Right lobe of liver (tissue), 6 donors: ENCODE results near the gene THOC3. TPM values are rescaled to one million over a fixed set of nuclear protein-coding genes. Genes with fewer than 3 reads are reported as not detected.
"Not testable (repeated sequence)": the region's sequence is repeated elsewhere in the genome, so short reads cannot be mapped to it uniquely, and the experiment has no call there.

ENCODE experiments used
- ATAC-seq, 4 donors: fragments of 200-7000 bp; cut with Tn5 transposase; one replicate each; pipeline ENCODE4 v1.9.1; 2020; ENCODE audit warnings: mild to moderate bottlenecking in 4 of 4, moderate library complexity in 4 of 4
- DNase-seq, 3 donors: peaks; one replicate each; pipeline ENCODE4 v3.0.0-alpha.2; 2020
- H3K27ac ChIP-seq, 3 donors: fragments of 200-600 bp; one replicate each; pipeline ENCODE4 v1.8.0; 2022
- H3K27me3 ChIP-seq, 2 donors: fragments of 200-600 bp; one replicate each; pipeline ENCODE4 v1.8.0; 2022
- H3K36me3 ChIP-seq, 4 donors: fragments of 200-600 bp; sonication (generic) in 1 of 4; one replicate each; pipeline versions ENCODE4 v1.5.1 to v1.8.0; 2017 to 2022; ENCODE audit warnings: control low read depth in 1 of 4
- H3K4me1 ChIP-seq, 4 donors: fragments of 200-600 bp; sonication (generic) in 1 of 4; one replicate each; pipeline versions ENCODE4 v1.5.1 to v1.8.0; 2017 to 2022; ENCODE audit warnings: control low read depth in 1 of 4
- H3K4me3 ChIP-seq, 3 donors: fragments of 200-600 bp; one replicate each; pipeline ENCODE4 v1.8.0; 2022
- H3K9me3 ChIP-seq, 4 donors: fragments of 200-600 bp; sonication (generic) in 1 of 4; one replicate each; pipeline versions ENCODE4 v1.5.1 to v1.8.0; 2017 to 2022; ENCODE audit warnings: control low read depth in 1 of 4
- WGBS: methylation state at CpG from one replicate; pipeline ENCODE4 v1.1.6; 2018; ENCODE audit warnings: low coverage, low lambda C conversion rate; ENCODE audit not compliant: insufficient coverage; ENCODE audit errors: missing lambda C conversion rate; 5-methylcytosine and 5-hydroxymethylcytosine counted together
- intact Hi-C, 2 donors: fragments of 100-400 bp; cut with DNase I; formaldehyde crosslinking; loops; one replicate each; pipeline versions ENCODE4 v1.11.2 to v1.14.1; 2022
- total RNA-seq, 6 experiments: library from RNA; depleted of rRNA in 2 of 6; stranded (reverse); fragments of >200 nt in 2 of 6; fragmentation: NEBNext Ultra II Directional in 3 of 6; extraction: Animal tissue kit (Norgen Biotek cat#: 25700) in 3 of 6; gene quantifications; one replicate each; pipeline versions ENCODE4 v1.1.0 to v1.2.4, GENCODE V29; 2016 to 2023
- donor health status: DM: no; HTN: yes; CAD: no.
- donor health status: DM: no; HTN: no; CAD: no.
- donor health status: DM: no; HTN: no; CAD: no.
- donor health status: DM: no; HTN: yes; CAD: no.
- donor health status: DM: no; HTN: yes; CAD: no.

Gene THOC3
- total RNA-seq, 6 experiments from 2014 or later, result 12.0 to 26.6 (median 21.9) TPM

DNA sequence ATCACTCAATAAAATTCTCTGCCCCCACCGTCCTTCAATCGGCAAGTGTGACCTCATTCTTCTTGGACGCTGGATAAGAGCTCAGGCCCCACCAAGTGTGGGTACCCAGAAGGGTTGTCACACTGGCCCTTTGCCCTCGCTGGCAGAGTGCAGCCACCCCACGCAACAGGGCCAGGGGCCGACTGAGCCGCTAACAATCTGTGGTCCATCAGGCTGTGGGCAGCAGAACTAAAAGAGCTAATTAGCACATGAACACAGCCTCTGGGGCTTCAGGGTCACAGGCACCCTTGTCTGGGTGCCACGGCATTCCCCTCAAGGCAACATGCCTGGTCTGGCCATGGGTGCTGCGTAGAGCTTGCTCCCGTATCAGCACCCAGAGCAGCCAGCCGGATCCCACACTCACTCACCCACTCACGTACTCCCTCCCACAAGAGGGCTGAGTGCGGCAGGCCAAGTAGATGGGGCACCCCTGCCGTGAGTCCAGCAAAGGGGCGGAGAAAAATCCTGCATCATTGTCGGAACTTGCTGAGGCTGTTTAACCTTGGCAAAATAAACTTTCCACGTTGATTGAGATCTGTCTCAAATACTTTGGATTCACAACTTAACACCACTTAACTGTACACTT, 11.4 kb upstream of the THOC3 start:
- H3K36me3 ChIP-seq, H3K9me3 ChIP-seq, H3K27ac ChIP-seq, H3K4me3 ChIP-seq, H3K4me1 ChIP-seq, H3K27me3 ChIP-seq, DNase-seq, ATAC-seq, intact Hi-C loops: not testable (repeated sequence)
- WGBS, result no CpG with 5 or more reads among the region's 17 CpGs

DNA sequence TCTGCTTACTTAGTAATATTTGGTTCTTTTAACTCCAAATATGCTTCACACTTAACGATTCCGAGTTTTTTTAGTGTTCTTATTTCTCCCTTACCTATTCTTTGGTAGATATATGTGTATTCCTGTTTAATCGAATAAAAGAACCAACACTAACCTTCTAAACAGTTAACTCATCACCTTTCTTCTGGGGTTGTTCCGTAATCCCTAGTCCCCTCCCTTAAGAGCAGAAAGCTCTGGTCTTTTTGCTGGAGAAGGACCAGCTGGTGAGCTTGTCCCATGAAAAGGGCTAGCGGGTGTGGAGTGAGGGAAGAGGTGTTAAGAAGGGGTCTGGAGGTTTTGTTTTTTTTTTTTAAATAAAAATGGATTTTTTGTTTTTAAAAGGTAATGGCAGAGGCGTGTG, 266 bp upstream of the THOC3 start:
- peak; percentile 52 to 62 (median 57) for ATAC-seq
- H3K36me3 ChIP-seq, DNase-seq, H3K9me3 ChIP-seq, intact Hi-C loops, H3K4me1 ChIP-seq, H3K27me3 ChIP-seq, H3K27ac ChIP-seq: not testable (repeated sequence)
- peak overlapping the region; percentile 74 to 85 (median 74) for H3K4me3 ChIP-seq
- WGBS, result 11% methylated on average over 4 of the region's 6 CpGs

DNA sequence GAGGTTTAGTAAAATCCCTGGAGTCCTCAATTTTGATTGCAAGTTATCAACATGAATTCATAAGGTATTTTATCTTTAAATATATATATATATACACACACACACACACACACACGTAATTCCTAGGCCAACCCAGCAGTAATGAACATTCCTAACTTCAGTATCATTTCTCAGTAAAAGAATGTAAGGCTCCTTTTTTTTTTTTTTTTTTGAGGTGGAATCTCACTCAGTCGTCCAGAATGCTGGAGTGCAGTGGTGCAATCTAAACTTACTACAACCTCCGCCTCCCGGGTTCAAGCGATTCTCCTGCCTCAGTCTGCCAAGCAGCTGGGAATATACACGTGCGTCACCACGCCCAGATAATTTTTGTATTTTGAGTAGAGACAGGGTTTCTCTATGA, 5.8 kb downstream of the THOC3 start:
- not testable (repeated sequence) for H3K36me3 ChIP-seq, ATAC-seq

DNA sequence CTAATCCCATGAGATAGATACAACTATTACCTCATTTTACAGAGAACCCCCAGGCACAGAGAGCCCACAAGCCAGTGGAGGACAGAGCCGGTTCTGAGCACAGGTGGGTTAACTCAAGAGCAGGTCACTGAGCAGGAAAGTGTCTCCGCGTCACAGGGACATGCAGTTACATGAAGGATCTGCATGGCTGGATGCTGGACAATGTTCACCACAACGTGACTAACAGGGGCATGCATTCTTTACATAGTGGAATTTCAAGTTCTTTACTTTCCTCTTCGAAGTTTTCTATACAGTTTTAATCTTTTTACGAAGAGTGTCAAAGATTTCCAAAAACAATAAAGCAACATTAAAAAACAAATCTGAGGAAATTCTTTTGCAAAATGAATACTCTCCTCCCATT, 7.9 kb downstream of the THOC3 start:
- DNase-seq, H3K27ac ChIP-seq, H3K36me3 ChIP-seq, H3K4me1 ChIP-seq, intact Hi-C loops, H3K9me3 ChIP-seq, ATAC-seq, H3K27me3 ChIP-seq, H3K4me3 ChIP-seq: not testable (repeated sequence)
- WGBS, result 100% methylated on average over 3 of the region's 6 CpGs

More for the DNA sequence above, 5.8 kb downstream of the THOC3 start:
- H3K27ac ChIP-seq, intact Hi-C loops, H3K9me3 ChIP-seq, H3K27me3 ChIP-seq, DNase-seq, H3K4me1 ChIP-seq, H3K4me3 ChIP-seq: not testable (repeated sequence)
- 100% methylated on average over 1 of the region's 8 CpGs for WGBS

DNA sequence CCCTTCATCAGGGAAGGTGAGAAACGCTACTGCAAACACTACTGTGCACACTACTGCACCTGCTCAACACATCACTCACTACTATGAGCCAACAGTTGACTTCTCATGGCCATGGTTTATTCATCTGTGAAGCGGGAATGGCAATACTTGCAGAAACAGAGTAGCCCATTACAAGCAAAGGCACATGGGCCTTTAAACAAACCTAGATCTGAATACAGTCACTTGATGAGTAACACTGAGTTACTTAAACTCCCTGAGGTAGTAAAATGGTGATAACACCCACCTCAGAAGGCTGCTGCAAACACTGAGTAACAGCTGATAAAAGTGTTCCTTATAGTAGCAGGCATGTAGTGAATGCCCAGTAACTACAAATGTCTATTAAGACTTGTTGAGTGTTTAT, 9.6 kb downstream of the THOC3 start:
- H3K4me3 ChIP-seq, H3K9me3 ChIP-seq, ATAC-seq, DNase-seq, H3K4me1 ChIP-seq, H3K27ac ChIP-seq, H3K36me3 ChIP-seq, intact Hi-C loops, H3K27me3 ChIP-seq: not testable (repeated sequence)
- 100% methylated on average over 1 of the region's 2 CpGs for whole genome bisulfite sequencing

DNA sequence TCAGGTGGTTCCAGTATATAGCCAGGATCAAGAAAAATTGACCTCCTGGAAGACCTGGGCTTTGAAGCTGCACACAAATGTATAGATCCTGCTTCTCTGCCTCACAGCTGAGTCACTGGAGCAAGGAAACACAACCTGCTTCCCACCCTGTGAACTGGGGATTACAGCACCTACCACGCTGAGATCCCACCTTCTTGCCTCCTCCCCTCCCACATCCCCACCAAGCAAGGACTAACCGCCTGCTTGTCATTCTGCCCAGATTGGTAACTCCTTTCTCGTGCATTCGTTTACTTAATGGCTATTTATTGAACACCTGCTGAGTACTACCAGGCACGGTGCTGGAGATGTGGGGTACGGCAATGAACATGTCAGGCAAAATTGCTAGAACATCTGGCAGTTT, 14.0 kb downstream of the THOC3 start:
- H3K27ac ChIP-seq, H3K36me3 ChIP-seq, H3K4me1 ChIP-seq, H3K27me3 ChIP-seq, H3K4me3 ChIP-seq, DNase-seq, intact Hi-C loops, ATAC-seq, H3K9me3 ChIP-seq: not testable (repeated sequence)
- 68% methylated on average over 5 of the region's 6 CpGs for WGBS

DNA sequence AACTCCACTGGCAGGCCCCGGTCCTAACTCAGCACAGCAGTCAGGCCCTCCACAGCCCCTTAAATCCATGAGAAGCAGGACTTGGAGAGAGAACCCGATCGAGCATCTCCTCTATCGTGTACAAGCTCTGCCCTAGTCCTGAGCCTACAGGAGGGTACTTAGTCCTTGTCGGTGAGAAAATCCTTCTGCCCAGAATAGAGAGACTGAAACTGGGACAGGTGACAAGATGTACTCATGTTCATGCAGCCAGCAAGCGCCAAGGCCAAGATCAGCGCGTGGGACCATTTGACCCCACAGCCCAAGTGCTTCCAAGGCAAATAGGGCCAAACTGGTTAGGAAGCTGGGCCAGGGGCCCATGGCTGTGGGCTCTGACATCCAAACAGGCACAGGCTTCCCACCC, 15.3 kb downstream of the THOC3 start:
- not testable (repeated sequence) for H3K27ac ChIP-seq

DNA sequence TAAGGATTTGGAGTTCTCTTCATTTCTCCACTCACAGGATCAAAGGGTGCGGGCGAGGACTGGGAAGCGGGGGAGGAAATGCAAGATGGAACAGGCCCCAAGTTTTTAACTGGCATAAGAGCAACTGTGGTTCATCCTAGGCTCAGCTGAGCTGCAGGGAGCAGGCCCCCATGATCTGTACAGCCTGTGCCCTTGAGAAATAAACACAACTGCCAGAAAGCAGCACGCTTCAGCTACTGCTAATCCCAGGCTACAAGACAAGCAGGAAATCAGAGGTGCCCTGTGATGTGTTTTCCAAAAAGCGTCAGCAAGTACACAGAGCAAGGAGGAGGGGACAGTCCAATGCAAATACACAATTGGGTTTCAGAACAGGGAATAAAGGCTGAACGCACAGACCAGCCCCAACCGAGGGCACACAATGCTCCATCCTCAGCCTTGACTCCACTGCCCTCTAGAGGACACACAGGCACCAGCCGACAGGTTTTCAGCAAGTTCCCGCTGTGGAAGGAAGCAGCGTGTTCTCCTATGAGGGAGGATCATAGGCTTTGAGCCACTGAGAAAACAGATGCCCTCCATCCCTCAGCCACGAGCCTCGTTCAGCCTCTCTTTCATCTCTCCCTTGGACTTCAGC, 16.7 kb downstream of the THOC3 start:
- intact Hi-C loops, DNase-seq: not testable (repeated sequence)

More for the DNA sequence above, 15.3 kb downstream of the THOC3 start:
- H3K4me3 ChIP-seq, intact Hi-C loops, H3K27me3 ChIP-seq, H3K9me3 ChIP-seq, H3K36me3 ChIP-seq, DNase-seq, ATAC-seq, H3K4me1 ChIP-seq: not testable (repeated sequence)
- 11% methylated on average over 1 of the region's 8 CpGs for WGBS

DNA sequence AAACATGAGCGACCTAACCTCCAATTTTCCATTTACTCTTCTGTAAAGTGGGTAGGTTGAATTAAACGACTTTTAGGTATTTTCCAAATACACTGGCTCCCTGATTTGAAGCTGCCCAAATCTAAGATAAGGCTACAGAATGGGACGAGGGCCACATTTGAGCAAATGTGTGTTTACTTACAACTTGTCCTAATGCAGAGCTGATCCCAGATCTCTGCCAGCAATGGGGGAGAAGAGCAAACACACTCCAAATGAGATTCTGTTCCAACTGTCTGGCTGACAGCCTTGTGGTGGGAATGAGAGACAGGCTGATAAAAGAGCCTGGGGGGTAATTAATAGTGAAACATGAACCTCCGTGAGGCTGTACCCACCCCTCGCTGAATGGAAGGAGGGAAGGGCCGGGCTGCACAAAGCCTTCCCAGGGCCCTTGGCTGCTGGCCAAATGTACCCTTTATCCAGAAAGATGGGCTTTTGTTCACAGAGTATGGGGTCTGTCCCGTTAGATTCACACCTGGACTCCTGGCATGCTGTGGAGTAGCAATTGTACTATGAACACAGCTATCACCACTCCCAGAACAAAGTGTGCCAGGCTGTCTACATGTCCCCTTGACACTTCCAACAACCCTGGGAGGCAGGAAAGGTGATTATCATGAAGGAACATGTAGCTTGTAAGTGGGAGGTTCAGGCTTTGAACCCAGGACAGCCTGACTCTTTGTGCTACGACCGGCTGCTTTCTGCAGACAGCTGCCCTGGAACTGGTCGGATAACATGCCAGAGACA, 19.6 kb downstream of the THOC3 start:
- ATAC-seq, result peak; percentile 66 to 78 (median 71)
- H3K27me3 ChIP-seq, H3K27ac ChIP-seq, H3K9me3 ChIP-seq, H3K36me3 ChIP-seq, H3K4me1 ChIP-seq, DNase-seq, H3K4me3 ChIP-seq, intact Hi-C loops: not testable (repeated sequence)
- 29% methylated on average over 2 of the region's 10 CpGs for WGBS

More for the DNA sequence above, 16.7 kb downstream of the THOC3 start:
- H3K27ac ChIP-seq, H3K36me3 ChIP-seq, H3K27me3 ChIP-seq, H3K4me1 ChIP-seq, H3K9me3 ChIP-seq, H3K4me3 ChIP-seq: not testable (repeated sequence)
- ATAC-seq, result peak; percentile 92 to 97 (median 93)
- WGBS, result no CpG with 5 or more reads among the region's 12 CpGs

DNA sequence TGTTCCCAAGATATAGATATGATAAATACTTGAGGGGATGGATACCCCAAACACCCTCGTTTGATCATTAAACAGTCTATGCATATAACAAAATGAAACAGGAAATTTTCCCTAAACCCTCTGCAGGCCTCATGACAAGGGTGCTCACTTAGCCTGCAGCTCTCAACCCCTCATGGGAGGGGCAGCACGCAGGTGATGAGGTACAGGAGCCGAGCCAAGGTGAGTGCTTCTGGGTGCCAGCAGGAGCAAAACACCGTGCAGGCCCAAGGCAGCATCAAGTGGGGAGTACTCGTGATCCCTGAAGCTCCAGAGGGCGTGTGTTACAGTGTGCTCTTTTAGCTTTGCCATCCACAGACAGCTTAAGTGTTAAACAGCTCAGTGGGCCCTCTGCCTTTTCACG, 24.9 kb downstream of the THOC3 start:
- H3K4me3 ChIP-seq, H3K9me3 ChIP-seq, H3K36me3 ChIP-seq, DNase-seq, intact Hi-C loops, H3K27ac ChIP-seq, H3K4me1 ChIP-seq, H3K27me3 ChIP-seq, ATAC-seq: not testable (repeated sequence)
- WGBS, result no CpG with 5 or more reads among the region's 7 CpGs

DNA sequence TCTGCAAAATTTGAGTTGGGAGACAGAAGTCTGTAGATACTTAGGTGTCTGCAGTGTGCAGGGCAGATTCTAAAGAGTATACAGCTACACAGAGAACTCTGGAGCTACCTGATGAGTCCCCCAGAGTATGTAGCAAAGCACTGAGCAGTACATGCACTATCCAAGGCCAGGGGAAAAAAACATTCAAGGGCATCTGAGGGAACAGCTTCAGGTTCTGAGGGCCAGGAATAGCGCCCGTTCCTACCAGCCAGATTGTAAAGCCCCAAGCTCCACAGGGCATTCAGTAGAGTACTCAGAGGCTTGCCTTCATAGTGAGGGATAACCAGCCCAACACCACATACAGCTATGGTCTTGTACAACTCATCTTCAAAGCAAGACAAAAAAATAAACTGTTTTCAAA, 27.5 kb downstream of the THOC3 start:
- ATAC-seq, H3K4me3 ChIP-seq, DNase-seq, H3K9me3 ChIP-seq, H3K4me1 ChIP-seq, H3K36me3 ChIP-seq, H3K27ac ChIP-seq, H3K27me3 ChIP-seq, intact Hi-C loops: not testable (repeated sequence)
- no CpG with 5 or more reads among the region's 2 CpGs for WGBS
